ENCODE measurements around the gene EIF4ENIF1. TPM values are rescaled to one million over a fixed set of nuclear protein-coding genes. Genes with fewer than 3 reads are reported as not detected.

EIF4ENIF1 gene
- total and polyA plus RNA-seq, 9 of the 15 experiments (the other 6 are each of a cell fraction or from before 2014, with no cell fraction given) = 2.5 to 24.9 (median 15.8) TPM

DNA sequence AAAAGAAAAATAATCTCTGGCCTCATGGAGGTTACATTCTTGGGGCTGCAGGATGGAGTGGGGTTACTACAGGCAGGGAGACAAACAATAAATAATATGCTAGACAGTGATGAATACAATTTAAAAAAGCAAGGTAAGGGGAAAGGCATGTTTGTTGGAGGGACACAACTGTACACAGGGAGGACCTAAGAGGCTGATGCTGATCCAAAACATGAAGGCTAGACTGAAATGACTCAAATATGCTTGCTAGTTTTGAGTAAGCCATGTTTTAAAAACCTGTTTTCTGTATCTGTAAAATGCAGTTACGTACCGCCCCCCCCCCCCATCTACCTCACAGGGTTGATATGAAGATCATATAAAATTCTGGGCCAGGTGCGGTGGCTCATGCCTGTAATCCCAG, 44.0 kb downstream of the EIF4ENIF1 start:
- no peak overlapping the region for H3K4me2 ChIP-seq (ENCODE audit: insufficient read depth, low read length)
- DNase-seq (ENCODE audit: extremely low read depth in 1 of 4, low spot score in 3 of 4) (no peak), ATAC-seq (no peak), FAIRE-seq (no peak)
- POLR2A ChIA-PET = interaction anchor here (1.1 kb wide), 1 partner anchor 23 kb away, joined by 3 read pairs; no protein-coding TSS in a partner anchor
- H3K27me3 ChIP-seq (ENCODE audit: control insufficient read depth in 2 of 2, insufficient read depth in 2 of 2, low read length in 2 of 2) = no peaks in the 10 kb centered on the region
- no peak overlapping the region for H2AFZ ChIP-seq (ENCODE audit: low read depth, low read length)
- no peak overlapping the region for H3K27ac ChIP-seq (ENCODE audit: extremely low read depth, low read depth, low read length)
- no peaks in the 10 kb centered on the region for H3K9me1 ChIP-seq (ENCODE audit: control insufficient read depth, insufficient read depth, low read length)
- in situ Hi-C loops (cut with MboI) = no loop called here
- peaks cover 55% of the 10 kb centered on the region; the same call in 2 of the 3 replicates for H3K36me3 ChIP-seq (ENCODE audit: control insufficient read depth, insufficient read depth, low read length)
- BruUV-seq (replicated peaks) = no TSS peak
- no peak overlapping the region for H3K4me3 ChIP-seq
- CTCF ChIA-PET (ENCODE audit: low intra/inter-chr PET ratio) = no interaction called here
- no peaks in the 10 kb centered on the region for H3K9me3 ChIP-seq (replicated peaks; ENCODE audit: control insufficient read depth, insufficient read depth, low read depth, low read length)
- 80% methylated on average over 1 of the region's 3 CpGs for WGBS (ENCODE audit: insufficient coverage, low coverage, missing lambda C conversion rate)
- H3K79me2 ChIP-seq (ENCODE audit: control insufficient read depth, insufficient read depth, low read length) = no peaks in the 10 kb centered on the region
- no peak overlapping the region for H3K9ac ChIP-seq (ENCODE audit: insufficient read depth in 1 of 2, low read depth in 2 of 2, low read length in 2 of 2)
- H3K4me1 ChIP-seq (replicated peaks in 1 of 2; ENCODE audit: control insufficient read depth in 2 of 2, insufficient read depth in 2 of 2, low read length in 2 of 2) = no peaks in the 10 kb centered on the region
- H4K20me1 ChIP-seq (replicated peaks; ENCODE audit: control insufficient read depth, insufficient read depth, low read length) = no peaks in the 10 kb centered on the region
- intact Hi-C loops (cut with micrococcal nuclease) = no loop called here
- TF ChIP-seq SRSF7 (optimal IDR thresholded peaks at IDR 0.05; ENCODE audit: low read depth, low read length) (no peak), SMAD1 (IDR thresholded peaks at IDR 0.05; ENCODE audit: low read depth, low read length, partially characterized antibody) (no peak), POLR2B (IDR thresholded peaks at IDR 0.05; ENCODE audit: low read depth, partially characterized antibody) (no peak), ARID1B (IDR thresholded peaks at IDR 0.05) (no peak), RHOXF2B (CRISPR knock-in tag; conservative IDR thresholded peaks at IDR 0.05) (no peak), SAFB2 (IDR thresholded peaks at IDR 0.05; ENCODE audit: borderline replicate concordance, low read depth, low read length, severe bottlenecking) (no peak), KLF6 (CRISPR knock-in tag; IDR thresholded peaks at IDR 0.05; ENCODE audit: borderline replicate concordance) (no peak), ERF (CRISPR knock-in tag; IDR thresholded peaks at IDR 0.05) (no peak), GATA2 (CRISPR knock-in tag; IDR thresholded peaks at IDR 0.05) (no peak), ELF2 (CRISPR knock-in tag; IDR thresholded peaks at IDR 0.05) (no peak), XRCC3 (IDR thresholded peaks at IDR 0.05) (no peak), MEF2A (IDR thresholded peaks at IDR 0.05; ENCODE audit: control insufficient read depth, low read depth, low read length) (no peak)
- TF ChIP-seq, protein P1, sequence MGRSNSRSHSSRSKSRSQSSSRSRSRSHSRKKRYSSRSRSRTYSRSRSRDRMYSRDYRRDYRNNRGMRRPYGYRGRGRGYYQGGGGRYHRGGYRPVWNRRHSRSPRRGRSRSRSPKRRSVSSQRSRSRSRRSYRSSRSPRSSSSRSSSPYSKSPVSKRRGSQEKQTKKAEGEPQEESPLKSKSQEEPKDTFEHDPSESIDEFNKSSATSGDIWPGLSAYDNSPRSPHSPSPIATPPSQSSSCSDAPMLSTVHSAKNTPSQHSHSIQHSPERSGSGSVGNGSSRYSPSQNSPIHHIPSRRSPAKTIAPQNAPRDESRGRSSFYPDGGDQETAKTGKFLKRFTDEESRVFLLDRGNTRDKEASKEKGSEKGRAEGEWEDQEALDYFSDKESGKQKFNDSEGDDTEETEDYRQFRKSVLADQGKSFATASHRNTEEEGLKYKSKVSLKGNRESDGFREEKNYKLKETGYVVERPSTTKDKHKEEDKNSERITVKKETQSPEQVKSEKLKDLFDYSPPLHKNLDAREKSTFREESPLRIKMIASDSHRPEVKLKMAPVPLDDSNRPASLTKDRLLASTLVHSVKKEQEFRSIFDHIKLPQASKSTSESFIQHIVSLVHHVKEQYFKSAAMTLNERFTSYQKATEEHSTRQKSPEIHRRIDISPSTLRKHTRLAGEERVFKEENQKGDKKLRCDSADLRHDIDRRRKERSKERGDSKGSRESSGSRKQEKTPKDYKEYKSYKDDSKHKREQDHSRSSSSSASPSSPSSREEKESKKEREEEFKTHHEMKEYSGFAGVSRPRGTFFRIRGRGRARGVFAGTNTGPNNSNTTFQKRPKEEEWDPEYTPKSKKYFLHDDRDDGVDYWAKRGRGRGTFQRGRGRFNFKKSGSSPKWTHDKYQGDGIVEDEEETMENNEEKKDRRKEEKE (IDR thresholded peaks at IDR 0.05; ENCODE audit: borderline replicate concordance in 1 of 2, control insufficient read depth in 1 of 2, low read depth in 2 of 2, low read length in 1 of 2) = no peak
- TF ChIP-seq, protein P2, sequence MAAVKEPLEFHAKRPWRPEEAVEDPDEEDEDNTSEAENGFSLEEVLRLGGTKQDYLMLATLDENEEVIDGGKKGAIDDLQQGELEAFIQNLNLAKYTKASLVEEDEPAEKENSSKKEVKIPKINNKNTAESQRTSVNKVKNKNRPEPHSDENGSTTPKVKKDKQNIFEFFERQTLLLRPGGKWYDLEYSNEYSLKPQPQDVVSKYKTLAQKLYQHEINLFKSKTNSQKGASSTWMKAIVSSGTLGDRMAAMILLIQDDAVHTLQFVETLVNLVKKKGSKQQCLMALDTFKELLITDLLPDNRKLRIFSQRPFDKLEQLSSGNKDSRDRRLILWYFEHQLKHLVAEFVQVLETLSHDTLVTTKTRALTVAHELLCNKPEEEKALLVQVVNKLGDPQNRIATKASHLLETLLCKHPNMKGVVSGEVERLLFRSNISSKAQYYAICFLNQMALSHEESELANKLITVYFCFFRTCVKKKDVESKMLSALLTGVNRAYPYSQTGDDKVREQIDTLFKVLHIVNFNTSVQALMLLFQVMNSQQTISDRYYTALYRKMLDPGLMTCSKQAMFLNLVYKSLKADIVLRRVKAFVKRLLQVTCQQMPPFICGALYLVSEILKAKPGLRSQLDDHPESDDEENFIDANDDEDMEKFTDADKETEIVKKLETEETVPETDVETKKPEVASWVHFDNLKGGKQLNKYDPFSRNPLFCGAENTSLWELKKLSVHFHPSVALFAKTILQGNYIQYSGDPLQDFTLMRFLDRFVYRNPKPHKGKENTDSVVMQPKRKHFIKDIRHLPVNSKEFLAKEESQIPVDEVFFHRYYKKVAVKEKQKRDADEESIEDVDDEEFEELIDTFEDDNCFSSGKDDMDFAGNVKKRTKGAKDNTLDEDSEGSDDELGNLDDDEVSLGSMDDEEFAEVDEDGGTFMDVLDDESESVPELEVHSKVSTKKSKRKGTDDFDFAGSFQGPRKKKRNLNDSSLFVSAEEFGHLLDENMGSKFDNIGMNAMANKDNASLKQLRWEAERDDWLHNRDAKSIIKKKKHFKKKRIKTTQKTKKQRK (IDR thresholded peaks at IDR 0.05; ENCODE audit: borderline replicate concordance, low read depth, low read length) = no peak
